ENCODE results near the gene AGBL2. TPM values are rescaled to one million over a fixed set of nuclear protein-coding genes. Genes with fewer than 3 reads are reported as not detected.

The AGBL2 gene
- total RNA-seq, 2 donors from 2014 or later: 0.74 to 2.2 TPM

DNA sequence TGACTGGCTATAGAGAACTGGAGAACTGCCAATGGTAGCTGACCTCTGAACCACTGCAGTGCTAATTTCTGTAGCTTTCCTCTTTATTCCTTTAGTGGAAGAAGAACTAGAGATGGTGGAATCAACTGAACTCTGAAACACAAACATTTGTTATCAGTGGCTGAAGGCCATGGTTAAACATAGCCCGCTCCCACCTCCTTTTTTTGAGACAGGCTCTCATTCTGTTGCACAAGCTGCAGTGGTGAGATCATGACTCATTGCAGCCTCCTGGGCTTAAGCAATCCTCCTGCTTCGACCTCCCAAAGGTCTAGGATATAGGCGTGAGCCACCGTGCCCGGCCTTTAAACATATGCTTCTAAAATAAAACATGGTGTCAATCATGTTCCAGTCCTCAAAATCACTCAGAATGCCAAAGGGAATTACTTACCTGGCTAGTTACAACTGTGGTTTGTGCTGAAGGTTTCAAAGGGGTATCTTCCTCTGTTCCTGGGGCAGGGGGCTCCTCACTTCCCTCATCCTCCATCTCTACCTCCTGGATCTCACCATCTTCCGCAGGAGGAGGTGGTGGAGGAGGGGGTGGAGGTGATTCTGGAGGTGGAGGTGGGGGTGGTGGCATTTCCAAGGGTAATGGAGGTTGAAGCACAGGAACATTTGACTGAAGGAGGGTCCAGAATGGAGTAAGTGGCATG, 9.0 kb upstream of the AGBL2 start:
- peak; percentile 78 for DNase-seq
- Histone ChIP-seq H3K9ac (ENCODE audit: low read depth in 2 of 2, low read length in 2 of 2) (peak overlapping the region in 1 of 2 donors; percentile 38), H3K27me3 (no peaks in the 10 kb centered on the region), H3K4me1 (no peaks in the 10 kb centered on the region), H3K36me3 (peaks cover 12% of the 10 kb centered on the region), H3K9me3 (no peaks in the 10 kb centered on the region), H3K27ac (peak overlapping the region; percentile 58), H3K4me3 (no peak overlapping the region)
- TF ChIP-seq, protein P1, sequence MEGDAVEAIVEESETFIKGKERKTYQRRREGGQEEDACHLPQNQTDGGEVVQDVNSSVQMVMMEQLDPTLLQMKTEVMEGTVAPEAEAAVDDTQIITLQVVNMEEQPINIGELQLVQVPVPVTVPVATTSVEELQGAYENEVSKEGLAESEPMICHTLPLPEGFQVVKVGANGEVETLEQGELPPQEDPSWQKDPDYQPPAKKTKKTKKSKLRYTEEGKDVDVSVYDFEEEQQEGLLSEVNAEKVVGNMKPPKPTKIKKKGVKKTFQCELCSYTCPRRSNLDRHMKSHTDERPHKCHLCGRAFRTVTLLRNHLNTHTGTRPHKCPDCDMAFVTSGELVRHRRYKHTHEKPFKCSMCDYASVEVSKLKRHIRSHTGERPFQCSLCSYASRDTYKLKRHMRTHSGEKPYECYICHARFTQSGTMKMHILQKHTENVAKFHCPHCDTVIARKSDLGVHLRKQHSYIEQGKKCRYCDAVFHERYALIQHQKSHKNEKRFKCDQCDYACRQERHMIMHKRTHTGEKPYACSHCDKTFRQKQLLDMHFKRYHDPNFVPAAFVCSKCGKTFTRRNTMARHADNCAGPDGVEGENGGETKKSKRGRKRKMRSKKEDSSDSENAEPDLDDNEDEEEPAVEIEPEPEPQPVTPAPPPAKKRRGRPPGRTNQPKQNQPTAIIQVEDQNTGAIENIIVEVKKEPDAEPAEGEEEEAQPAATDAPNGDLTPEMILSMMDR (IDR thresholded peaks at IDR 0.05): no peak
- intact Hi-C loops (cut with DNase I): no loop called here

DNA sequence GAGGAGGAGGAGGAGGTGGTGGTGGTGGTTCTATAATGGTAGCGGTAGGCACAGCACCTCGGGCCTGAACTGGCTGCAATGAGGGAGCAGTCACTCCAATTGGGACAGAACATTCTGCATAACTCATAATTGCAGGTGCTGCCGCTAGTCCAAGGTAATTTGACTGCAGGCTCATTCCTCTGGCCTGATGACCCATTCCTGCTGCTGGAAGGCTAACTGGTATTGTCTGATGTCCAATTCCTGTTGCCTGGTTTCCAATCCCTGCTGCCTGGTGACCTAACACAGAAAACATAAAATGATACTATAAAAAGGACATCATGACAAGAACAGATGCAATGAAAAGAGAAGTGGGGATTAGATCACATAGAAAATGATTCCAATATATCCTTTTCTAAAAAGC, 7.9 kb upstream of the AGBL2 start:
- TF ChIP-seq, protein P1 (IDR thresholded peaks at IDR 0.05): no peak
- H3K9ac ChIP-seq (ENCODE audit: low read depth in 2 of 2, low read length in 2 of 2): peak overlapping the region in 1 of 2 donors; percentile 9
- H3K27me3 ChIP-seq: no peaks in the 10 kb centered on the region
- intact Hi-C loops (cut with DNase I): no loop called here
- no peak for DNase-seq
- H3K9me3 ChIP-seq: no peaks in the 10 kb centered on the region
- no peak overlapping the region for H3K4me3 ChIP-seq
- H3K4me1 ChIP-seq: no peaks in the 10 kb centered on the region
- H3K36me3 ChIP-seq: peaks cover 11% of the 10 kb centered on the region
- H3K27ac ChIP-seq: peak overlapping the region; percentile 1

DNA sequence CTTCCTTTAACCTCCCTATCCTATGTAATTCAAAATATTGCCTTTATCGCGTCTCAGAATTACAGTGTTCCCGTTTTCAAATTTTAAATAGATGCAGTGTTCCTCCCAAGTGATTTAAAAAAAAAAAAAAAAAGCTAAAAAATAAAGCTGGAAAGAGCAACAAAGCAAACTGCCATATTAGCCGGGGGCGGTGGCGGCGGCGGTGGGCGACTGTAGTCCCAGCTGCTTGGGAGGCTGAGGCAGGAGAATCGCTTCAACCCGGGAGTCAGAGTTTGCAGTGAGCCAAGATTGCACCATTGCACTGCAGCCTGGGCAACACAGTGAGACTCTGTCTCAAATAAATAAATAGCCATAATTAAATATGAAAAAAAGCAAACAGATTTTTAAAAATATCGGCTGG, 5.5 kb upstream of the AGBL2 start:
- H3K27me3 ChIP-seq: no peaks in the 10 kb centered on the region
- TF ChIP-seq, protein P1 (IDR thresholded peaks at IDR 0.05): no peak
- intact Hi-C loops (cut with DNase I): no loop called here
- DNase-seq: no peak
- H3K4me3 ChIP-seq: no peak overlapping the region
- no peak overlapping the region for H3K27ac ChIP-seq
- H3K9ac ChIP-seq (ENCODE audit: low read depth in 2 of 2, low read length in 2 of 2): no peak overlapping the region
- H3K9me3 ChIP-seq: no peaks in the 10 kb centered on the region
- H3K36me3 ChIP-seq: peaks cover 7% of the 10 kb centered on the region
- no peaks in the 10 kb centered on the region for H3K4me1 ChIP-seq

DNA sequence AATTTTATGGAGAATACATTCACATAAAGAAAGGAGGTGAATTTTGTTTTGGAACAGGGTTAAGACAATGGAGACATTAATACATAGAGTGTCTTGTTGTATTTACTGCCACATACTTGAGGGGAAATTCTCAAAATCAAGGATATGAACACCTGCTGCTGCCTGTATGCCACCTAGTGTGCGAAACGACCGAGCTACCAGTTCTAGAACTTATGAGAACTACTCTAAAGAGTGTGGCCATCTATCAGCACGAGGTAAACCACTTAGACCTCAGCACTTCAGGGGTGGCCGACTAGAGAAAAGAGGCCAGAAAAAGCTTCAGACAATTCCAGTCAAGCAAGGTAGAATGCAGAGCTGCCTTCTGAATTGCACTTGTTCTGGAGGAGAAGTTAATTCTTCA, 1.5 kb upstream of the AGBL2 start:
- no peaks in the 10 kb centered on the region for H3K9me3 ChIP-seq
- intact Hi-C loops (cut with DNase I): no loop called here
- no peak overlapping the region for H3K27ac ChIP-seq
- H3K9ac ChIP-seq (ENCODE audit: low read depth in 2 of 2, low read length in 2 of 2): no peak overlapping the region
- no peaks in the 10 kb centered on the region for H3K4me1 ChIP-seq
- no peak for DNase-seq
- no peak overlapping the region for H3K4me3 ChIP-seq
- H3K27me3 ChIP-seq: no peaks in the 10 kb centered on the region
- TF ChIP-seq, protein P1 (IDR thresholded peaks at IDR 0.05): no peak
- H3K36me3 ChIP-seq: no peaks in the 10 kb centered on the region

DNA sequence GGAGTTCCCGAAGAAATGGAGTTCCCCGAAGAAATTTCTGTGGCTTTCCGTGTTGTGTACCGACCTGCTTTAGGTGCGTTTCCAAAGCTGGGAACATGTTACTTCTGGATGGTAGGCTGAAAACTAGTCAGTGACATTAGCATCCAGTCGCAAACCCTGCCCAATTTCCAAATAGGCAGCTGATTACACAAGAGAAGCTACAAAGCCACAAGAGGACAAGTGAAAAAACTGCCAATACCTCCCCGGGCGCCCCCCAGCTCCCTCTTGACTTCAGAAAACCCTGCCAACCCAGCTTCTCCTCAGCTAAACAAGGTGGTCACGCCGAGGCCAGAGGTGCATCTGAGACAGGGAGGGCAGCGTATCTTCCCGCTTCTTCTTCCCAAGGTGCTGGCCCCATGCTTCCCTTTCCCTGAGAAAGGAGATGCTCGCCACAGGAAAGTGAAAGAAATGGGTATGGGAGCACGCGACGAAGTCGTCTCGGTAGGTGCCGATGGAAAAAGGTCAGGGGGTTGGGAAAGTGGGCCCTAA, 551 bp downstream of the AGBL2 start:
- Histone ChIP-seq H3K36me3 (no peaks in the 10 kb centered on the region), H3K9me3 (no peaks in the 10 kb centered on the region), H3K4me3 (peak overlapping the region; percentile 73), H3K4me1 (no peaks in the 10 kb centered on the region), H3K27ac (peak overlapping the region; percentile 79), H3K27me3 (no peaks in the 10 kb centered on the region), H3K9ac (ENCODE audit: low read depth in 2 of 2, low read length in 2 of 2) (peak overlapping the region; percentile 95 to 96)
- DNase-seq: peak; percentile 44
- TF ChIP-seq, protein P1 (IDR thresholded peaks at IDR 0.05): no peak
- intact Hi-C loops (cut with DNase I): no loop called here

All from colonic mucosa (tissue), 4 donors.